Measurements from ENCODE around the gene MTHFD1L.

The MTHFD1L gene

DNA sequence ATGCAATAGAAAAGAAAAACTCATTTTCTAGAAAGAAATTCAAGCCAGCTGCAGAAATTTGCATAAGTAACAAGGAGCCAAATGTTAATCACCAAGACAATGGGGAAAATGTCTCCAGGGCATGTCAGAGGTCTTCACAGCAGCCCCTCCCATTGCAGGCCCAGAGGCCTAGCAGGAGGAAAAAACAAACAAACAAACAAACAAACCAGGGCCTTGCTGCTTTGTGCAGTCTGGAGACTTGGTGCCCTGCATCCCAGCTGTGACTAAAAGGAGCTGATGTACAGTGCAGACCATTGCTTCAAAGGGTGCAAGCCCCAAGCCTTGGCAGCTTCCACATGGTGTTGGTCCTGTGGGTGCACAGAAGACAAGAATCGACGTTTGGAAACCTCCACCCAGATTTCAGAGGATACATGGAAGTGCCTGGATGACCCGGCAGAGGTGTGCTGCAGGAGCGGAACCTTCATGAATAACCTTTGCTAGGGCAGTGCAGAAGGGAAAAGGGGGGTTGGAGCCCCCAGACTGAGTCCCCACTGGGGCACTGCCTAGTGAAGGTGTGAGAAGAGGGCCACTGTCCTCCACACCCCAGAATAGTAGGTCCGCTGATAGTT lies 263.4 kb downstream of the MTHFD1L start:
- H3K4me2 ChIP-seq (ENCODE audit: low read length), result no peak overlapping the region
- H3K79me2 ChIP-seq, result no peaks in the 10 kb centered on the region
- no peaks in the 10 kb centered on the region for H3K9me3 ChIP-seq (ENCODE audit: control insufficient read depth, low read length)
- no peak overlapping the region for H3K27ac ChIP-seq
- H3K4me1 ChIP-seq, result no peaks in the 10 kb centered on the region
- TF ChIP-seq, protein P1, sequence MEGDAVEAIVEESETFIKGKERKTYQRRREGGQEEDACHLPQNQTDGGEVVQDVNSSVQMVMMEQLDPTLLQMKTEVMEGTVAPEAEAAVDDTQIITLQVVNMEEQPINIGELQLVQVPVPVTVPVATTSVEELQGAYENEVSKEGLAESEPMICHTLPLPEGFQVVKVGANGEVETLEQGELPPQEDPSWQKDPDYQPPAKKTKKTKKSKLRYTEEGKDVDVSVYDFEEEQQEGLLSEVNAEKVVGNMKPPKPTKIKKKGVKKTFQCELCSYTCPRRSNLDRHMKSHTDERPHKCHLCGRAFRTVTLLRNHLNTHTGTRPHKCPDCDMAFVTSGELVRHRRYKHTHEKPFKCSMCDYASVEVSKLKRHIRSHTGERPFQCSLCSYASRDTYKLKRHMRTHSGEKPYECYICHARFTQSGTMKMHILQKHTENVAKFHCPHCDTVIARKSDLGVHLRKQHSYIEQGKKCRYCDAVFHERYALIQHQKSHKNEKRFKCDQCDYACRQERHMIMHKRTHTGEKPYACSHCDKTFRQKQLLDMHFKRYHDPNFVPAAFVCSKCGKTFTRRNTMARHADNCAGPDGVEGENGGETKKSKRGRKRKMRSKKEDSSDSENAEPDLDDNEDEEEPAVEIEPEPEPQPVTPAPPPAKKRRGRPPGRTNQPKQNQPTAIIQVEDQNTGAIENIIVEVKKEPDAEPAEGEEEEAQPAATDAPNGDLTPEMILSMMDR (IDR thresholded peaks at IDR 0.05), result no peak
- H2AFZ ChIP-seq, result no peak overlapping the region
- no peak overlapping the region for H3K4me3 ChIP-seq (ENCODE audit: low read depth, low read length)
- H3K27me3 ChIP-seq (ENCODE audit: control insufficient read depth, insufficient read depth, low read length), result no peaks in the 10 kb centered on the region
- H3K36me3 ChIP-seq (ENCODE audit: control insufficient read depth, insufficient read depth, low read length), result no peaks in the 10 kb centered on the region
- no peak overlapping the region for H3K9ac ChIP-seq

DNA sequence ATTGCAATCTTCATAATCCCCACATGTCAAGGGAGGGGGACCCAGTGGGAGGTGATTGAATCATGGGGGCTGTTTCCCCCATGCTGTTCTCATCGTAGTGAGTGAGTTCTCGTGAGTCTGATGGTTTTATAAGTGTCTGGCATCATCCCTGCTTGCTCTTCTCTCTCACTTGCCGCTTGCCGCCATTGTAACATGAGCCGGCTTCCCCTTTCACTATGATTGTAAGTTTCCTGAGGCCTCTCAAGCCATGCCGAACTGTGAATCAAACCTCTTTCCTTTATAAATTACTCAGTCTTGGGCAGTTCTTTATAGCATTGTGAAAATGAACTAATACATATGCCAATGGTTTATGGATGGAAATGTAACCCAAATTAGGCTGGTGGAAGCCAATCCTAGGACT lies 264.8 kb downstream of the MTHFD1L start:
- no peaks in the 10 kb centered on the region for H3K9me3 ChIP-seq (ENCODE audit: control insufficient read depth, low read length)
- no peaks in the 10 kb centered on the region for H3K36me3 ChIP-seq (ENCODE audit: control insufficient read depth, insufficient read depth, low read length)
- H3K9ac ChIP-seq, result no peak overlapping the region
- no peak overlapping the region for H3K4me2 ChIP-seq (ENCODE audit: low read length)
- no peak overlapping the region for H3K27ac ChIP-seq
- TF ChIP-seq, protein P1 (IDR thresholded peaks at IDR 0.05), result no peak
- no peaks in the 10 kb centered on the region for H3K27me3 ChIP-seq (ENCODE audit: control insufficient read depth, insufficient read depth, low read length)
- H3K4me3 ChIP-seq (ENCODE audit: low read depth, low read length), result no peak overlapping the region
- no peaks in the 10 kb centered on the region for H3K4me1 ChIP-seq
- H3K79me2 ChIP-seq, result no peaks in the 10 kb centered on the region
- no peak overlapping the region for H2AFZ ChIP-seq

DNA sequence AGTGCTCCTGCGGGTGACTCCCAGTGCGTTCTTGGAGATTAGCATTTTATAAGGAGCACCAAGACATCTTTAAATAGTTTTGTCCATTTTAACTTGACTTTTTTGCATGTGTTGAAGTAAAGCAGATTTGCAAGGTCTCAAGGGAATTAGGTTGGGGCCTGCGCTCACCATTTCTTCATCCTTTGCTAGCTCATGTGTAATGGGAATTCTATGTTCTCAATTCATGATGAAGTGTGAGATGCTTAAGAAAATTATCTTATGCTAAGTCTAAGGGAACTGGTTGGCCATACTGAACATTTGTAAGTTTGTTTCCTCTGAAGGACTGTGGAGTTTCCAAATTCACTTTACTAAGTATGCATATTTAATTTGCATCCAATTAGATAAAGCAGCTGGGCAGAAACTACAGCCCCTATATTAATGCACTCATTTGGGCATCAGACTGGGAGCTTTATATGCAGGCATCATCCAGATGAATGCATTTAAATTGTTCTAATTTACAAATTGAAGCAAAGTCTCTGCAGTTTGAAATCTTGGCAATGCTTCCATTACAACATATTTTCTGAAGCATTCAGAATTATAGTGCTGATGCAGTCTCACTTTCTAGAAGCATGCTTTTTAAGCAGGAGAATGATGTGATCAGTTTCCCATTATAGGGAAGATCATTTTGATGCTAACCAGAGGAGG lies 266.0 kb downstream of the MTHFD1L start:
- Histone ChIP-seq H2AFZ (no peak overlapping the region), H3K36me3 (ENCODE audit: control insufficient read depth, insufficient read depth, low read length) (no peaks in the 10 kb centered on the region), H3K9me3 (ENCODE audit: control insufficient read depth, low read length) (no peaks in the 10 kb centered on the region), H3K9ac (no peak overlapping the region), H3K4me3 (ENCODE audit: low read depth, low read length) (no peak overlapping the region), H3K79me2 (no peaks in the 10 kb centered on the region), H3K27me3 (ENCODE audit: control insufficient read depth, insufficient read depth, low read length) (no peaks in the 10 kb centered on the region), H3K4me1 (no peaks in the 10 kb centered on the region), H3K4me2 (ENCODE audit: low read length) (no peak overlapping the region), H3K27ac (no peak overlapping the region)
- TF ChIP-seq, protein P1 (IDR thresholded peaks at IDR 0.05), result no peak

DNA sequence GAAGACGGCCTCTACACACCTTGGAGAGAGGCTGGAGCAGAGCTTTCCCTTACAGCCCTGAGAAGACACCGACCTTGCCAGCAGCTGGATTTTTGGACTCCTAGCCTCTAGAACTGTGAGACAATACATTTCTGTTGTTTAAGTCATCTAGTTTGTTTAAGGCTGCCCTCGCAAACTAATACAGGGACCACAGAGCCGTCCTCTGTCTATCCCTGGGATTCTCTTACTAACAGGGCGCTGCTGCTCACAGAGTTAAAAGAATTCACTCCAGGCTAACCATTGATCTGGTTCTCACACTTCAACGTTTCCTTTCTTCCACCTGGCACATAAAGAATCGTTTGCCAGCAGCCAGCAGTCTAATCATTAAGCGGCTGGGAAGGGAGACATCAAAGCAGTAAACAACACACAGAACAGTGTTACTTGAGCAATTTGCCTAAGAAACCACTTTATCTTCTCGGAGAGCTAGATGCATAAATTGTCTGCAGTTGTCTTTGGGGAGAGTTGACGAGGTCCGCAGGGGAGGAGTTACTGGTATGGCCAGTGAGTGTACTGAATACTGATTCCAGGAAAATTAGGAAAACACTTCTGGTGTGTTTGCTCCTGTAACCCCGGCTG lies 270.7 kb downstream of the MTHFD1L start:
- no peak overlapping the region for H3K27ac ChIP-seq

More for the DNA sequence above, 270.7 kb downstream of the MTHFD1L start:
- H3K4me3 ChIP-seq (ENCODE audit: low read depth, low read length), result no peak overlapping the region
- H3K79me2 ChIP-seq, result no peaks in the 10 kb centered on the region
- H3K9ac ChIP-seq, result no peak overlapping the region
- no peaks in the 10 kb centered on the region for H3K4me1 ChIP-seq
- H3K27me3 ChIP-seq (ENCODE audit: control insufficient read depth, insufficient read depth, low read length), result no peaks in the 10 kb centered on the region
- H3K4me2 ChIP-seq (ENCODE audit: low read length), result no peak overlapping the region
- no peak overlapping the region for H2AFZ ChIP-seq
- H3K36me3 ChIP-seq (ENCODE audit: control insufficient read depth, insufficient read depth, low read length), result no peaks in the 10 kb centered on the region
- TF ChIP-seq, protein P1 (IDR thresholded peaks at IDR 0.05), result no peak
- no peaks in the 10 kb centered on the region for H3K9me3 ChIP-seq (ENCODE audit: control insufficient read depth, low read length)

Data from parathyroid adenoma (tissue), 2 donors.